Osteocyte (in vitro differentiated cells): ENCODE results near the gene PDZRN4. TPM values are rescaled to one million over a fixed set of nuclear protein-coding genes. Genes with fewer than 3 reads are reported as not detected.

ENCODE experiments used
- DNase-seq: peaks from one replicate; pipeline ENCODE4 v3.0.0; 2021; ENCODE audit warnings: mixed read lengths; ENCODE audit not compliant: unreplicated experiment; ENCODE audit errors: extremely low spot score
- H3K27ac Mint-ChIP-seq: one replicate; pipeline ENCODE4 v1.8.0; 2021; ENCODE audit warnings: mild to moderate bottlenecking, mixed read lengths; ENCODE audit not compliant: unreplicated experiment
- H3K27me3 Mint-ChIP-seq: one replicate; pipeline ENCODE4 v1.8.0; 2021; ENCODE audit warnings: mixed read lengths; ENCODE audit not compliant: unreplicated experiment
- H3K36me3 Mint-ChIP-seq: one replicate; pipeline ENCODE4 v1.8.0; 2021; ENCODE audit warnings: mixed read lengths; ENCODE audit not compliant: unreplicated experiment
- H3K4me1 Mint-ChIP-seq: one replicate; pipeline ENCODE4 v1.8.0; 2021; ENCODE audit warnings: mixed read lengths; ENCODE audit not compliant: unreplicated experiment
- H3K4me3 Mint-ChIP-seq: one replicate; pipeline ENCODE4 v1.8.0; 2021; ENCODE audit warnings: mild to moderate bottlenecking, moderate library complexity, mixed read lengths; ENCODE audit not compliant: unreplicated experiment
- H3K9me3 Mint-ChIP-seq: one replicate; pipeline ENCODE4 v1.8.0; 2021; ENCODE audit warnings: mixed read lengths; ENCODE audit not compliant: unreplicated experiment
- CTCF ChIP-seq: fragments of 200-600 bp; sonication (generic); IDR thresholded peaks from 2 replicates; pipeline ENCODE4 v1.5.0; 2021; ENCODE audit warnings: antibody characterized with exemption, mild to moderate bottlenecking, moderate library complexity
- total RNA-seq: library from RNA; stranded (reverse); gene quantifications from 2 replicates; pipeline ENCODE4 v1.2.1, GENCODE V29; 2021

PDZRN4 gene
- total RNA-seq, 1 donor from 2014 or later: not detected

- TF ChIP-seq CTCF: no peak
- H3K27ac Mint-ChIP-seq: no peak overlapping the region
- DNase-seq: no peak
- no peaks in the 10 kb centered on the region for H3K9me3 Mint-ChIP-seq
- no peaks in the 10 kb centered on the region for H3K36me3 Mint-ChIP-seq
- H3K4me3 Mint-ChIP-seq: no peak overlapping the region
- no peaks in the 10 kb centered on the region for H3K4me1 Mint-ChIP-seq
- no peaks in the 10 kb centered on the region for H3K27me3 Mint-ChIP-seq
Measured at GRCh38 chr12:41619705-41620104, 431.6 kb downstream of the PDZRN4 start.

GRCh38 chr12:41621291-41621690 is 433.2 kb downstream of the PDZRN4 start:
- no peak for TF ChIP-seq CTCF
- H3K27ac Mint-ChIP-seq: no peak overlapping the region
- no peak overlapping the region for H3K4me3 Mint-ChIP-seq
- no peaks in the 10 kb centered on the region for H3K4me1 Mint-ChIP-seq
- no peaks in the 10 kb centered on the region for H3K36me3 Mint-ChIP-seq
- no peaks in the 10 kb centered on the region for H3K27me3 Mint-ChIP-seq
- DNase-seq: no peak
- H3K9me3 Mint-ChIP-seq: no peaks in the 10 kb centered on the region
